Stimulated activated memory B cell treated with anti-CD40 and anti-IgM and Interleukin-4, amounts not matched to agents 10 μg/mL and 1 μg/mL and 100 μg/mL, for 72 hours (primary cell): ENCODE measurements around the gene PTPN9.
"Not testable (repeated sequence)": the region's sequence is repeated elsewhere in the genome, so short reads cannot be mapped to it uniquely, and the experiment has no call there.

Experiments
- ATAC-seq: fragments of 150-1000 bp; cut with Tn5 transposase; 2 replicates; pipeline ENCODE4 v1.10.0; 2021
- H3K27ac Mint-ChIP-seq: one replicate; pipeline ENCODE4 v1.8.0; 2022; ENCODE audit warnings: mild to moderate bottlenecking, mixed read lengths
- H3K27me3 Mint-ChIP-seq: one replicate; pipeline ENCODE4 v1.8.0; 2022; ENCODE audit warnings: mixed read lengths
- H3K36me3 Mint-ChIP-seq: one replicate; pipeline ENCODE4 v1.8.0; 2022; ENCODE audit warnings: mixed read lengths
- H3K4me1 Mint-ChIP-seq: one replicate; pipeline ENCODE4 v1.8.0; 2022; ENCODE audit warnings: mixed read lengths
- H3K4me3 Mint-ChIP-seq: one replicate; pipeline ENCODE4 v1.8.0; 2022; ENCODE audit warnings: mild to moderate bottlenecking, moderate library complexity, mixed read lengths
- H3K9me3 Mint-ChIP-seq: one replicate; pipeline ENCODE4 v1.8.0; 2022; ENCODE audit warnings: mixed read lengths

The PTPN9 gene

GRCh38 chr15:75591655-75592364 is 12.7 kb upstream of the PTPN9 start:
- no peaks in the 10 kb centered on the region for H3K27me3 Mint-ChIP-seq
- no peaks in the 10 kb centered on the region for H3K4me1 Mint-ChIP-seq
- no peaks in the 10 kb centered on the region for H3K9me3 Mint-ChIP-seq
- no peak overlapping the region for H3K4me3 Mint-ChIP-seq
- no peak overlapping the region for H3K27ac Mint-ChIP-seq
- ATAC-seq, result no peak
- H3K36me3 Mint-ChIP-seq, result peaks cover 51% of the 10 kb centered on the region

DNA sequence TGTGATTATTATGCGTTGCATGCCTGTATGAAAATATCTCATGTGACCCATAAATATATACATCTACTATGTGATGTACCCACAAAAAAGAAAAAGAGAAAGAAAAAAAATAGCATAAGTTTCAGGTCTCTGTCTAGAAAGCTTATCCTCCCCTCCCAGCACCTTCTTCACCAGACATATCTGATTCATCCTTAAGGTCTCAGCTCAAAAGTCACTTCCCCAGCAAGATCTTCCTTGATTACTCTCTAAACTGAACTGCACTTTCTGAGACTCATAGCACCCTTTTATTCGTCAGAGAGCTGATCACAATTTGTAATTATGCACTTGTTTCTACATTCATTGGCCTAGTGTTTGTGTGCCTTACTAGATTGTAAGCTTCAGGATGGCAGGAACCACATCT is 11.1 kb upstream of the PTPN9 start:
- Mint-ChIP-seq H3K4me1 (no peaks in the 10 kb centered on the region), H3K27me3 (no peaks in the 10 kb centered on the region), H3K9me3 (no peaks in the 10 kb centered on the region), H3K36me3 (peaks cover 42% of the 10 kb centered on the region), H3K27ac (no peak overlapping the region), H3K4me3 (no peak overlapping the region)
- ATAC-seq, result no peak

DNA sequence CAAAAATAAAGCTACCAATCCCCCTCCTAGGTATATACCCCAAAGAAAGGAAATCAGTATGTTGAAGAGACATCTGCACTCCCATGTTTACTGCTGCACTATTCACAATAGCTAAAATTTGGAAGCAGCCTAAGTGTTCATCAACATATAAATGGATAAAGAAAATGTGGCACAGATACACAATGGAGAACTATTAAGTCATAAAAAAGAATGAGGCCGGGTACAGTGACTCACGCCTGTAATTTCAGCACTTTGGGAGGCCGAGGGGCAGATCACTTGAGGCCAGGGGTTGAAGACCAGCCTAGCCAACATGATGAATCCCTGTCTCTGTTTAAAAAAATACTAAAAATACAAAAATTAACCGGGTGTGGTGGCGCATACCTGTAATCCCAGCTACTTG is 10.0 kb upstream of the PTPN9 start:
- Mint-ChIP-seq H3K27ac (no peak overlapping the region), H3K9me3 (no peaks in the 10 kb centered on the region), H3K4me1 (no peaks in the 10 kb centered on the region), H3K27me3 (no peaks in the 10 kb centered on the region), H3K36me3 (peaks cover 35% of the 10 kb centered on the region), H3K4me3 (no peak overlapping the region)
- no peak for ATAC-seq

- not testable (repeated sequence) for ATAC-seq, H3K27me3 Mint-ChIP-seq, H3K9me3 Mint-ChIP-seq, H3K27ac Mint-ChIP-seq, H3K4me3 Mint-ChIP-seq, H3K4me1 Mint-ChIP-seq
- H3K36me3 Mint-ChIP-seq, result peaks cover 27% of the 10 kb centered on the region
Measured at GRCh38 chr15:75586422-75586821, 7.3 kb upstream of the PTPN9 start.

DNA sequence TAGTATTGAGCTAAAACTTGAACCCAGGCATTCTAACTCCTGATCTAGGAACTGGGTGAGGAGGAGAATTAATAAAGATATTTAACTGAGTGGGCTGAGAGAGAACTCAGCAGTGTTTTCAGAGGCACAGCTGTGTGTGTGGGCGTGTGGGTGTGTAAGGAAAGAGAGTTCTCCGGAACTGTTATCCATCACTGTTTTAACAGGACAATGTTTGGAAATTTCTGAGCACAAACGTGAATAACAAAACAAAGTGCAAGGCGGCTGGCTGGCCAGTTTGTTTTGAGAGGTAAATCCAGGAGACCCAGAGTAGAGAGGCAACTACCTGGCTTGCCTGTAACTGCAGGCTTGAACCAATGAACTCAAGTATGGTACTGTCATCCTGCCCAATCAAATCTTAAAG is 5.0 kb upstream of the PTPN9 start:
- no peak for ATAC-seq
- peaks cover 7% of the 10 kb centered on the region for H3K4me1 Mint-ChIP-seq
- no peaks in the 10 kb centered on the region for H3K27me3 Mint-ChIP-seq
- no peaks in the 10 kb centered on the region for H3K9me3 Mint-ChIP-seq
- H3K36me3 Mint-ChIP-seq, result peaks cover 13% of the 10 kb centered on the region
- H3K4me3 Mint-ChIP-seq, result no peak overlapping the region
- H3K27ac Mint-ChIP-seq, result no peak overlapping the region

GRCh38 chr15:75583701-75584100 is 4.6 kb upstream of the PTPN9 start:
- Mint-ChIP-seq H3K27me3 (no peaks in the 10 kb centered on the region), H3K36me3 (peaks cover 13% of the 10 kb centered on the region), H3K4me1 (peaks cover 7% of the 10 kb centered on the region), H3K4me3 (no peak overlapping the region), H3K9me3 (no peaks in the 10 kb centered on the region), H3K27ac (no peak overlapping the region)
- no peak for ATAC-seq

GRCh38 chr15:75582943-75583342 is 3.8 kb upstream of the PTPN9 start:
- ATAC-seq, H3K9me3 Mint-ChIP-seq, H3K4me3 Mint-ChIP-seq, H3K27me3 Mint-ChIP-seq, H3K27ac Mint-ChIP-seq: not testable (repeated sequence)
- H3K4me1 Mint-ChIP-seq, result peaks cover 10% of the 10 kb centered on the region
- peaks cover 13% of the 10 kb centered on the region for H3K36me3 Mint-ChIP-seq

DNA sequence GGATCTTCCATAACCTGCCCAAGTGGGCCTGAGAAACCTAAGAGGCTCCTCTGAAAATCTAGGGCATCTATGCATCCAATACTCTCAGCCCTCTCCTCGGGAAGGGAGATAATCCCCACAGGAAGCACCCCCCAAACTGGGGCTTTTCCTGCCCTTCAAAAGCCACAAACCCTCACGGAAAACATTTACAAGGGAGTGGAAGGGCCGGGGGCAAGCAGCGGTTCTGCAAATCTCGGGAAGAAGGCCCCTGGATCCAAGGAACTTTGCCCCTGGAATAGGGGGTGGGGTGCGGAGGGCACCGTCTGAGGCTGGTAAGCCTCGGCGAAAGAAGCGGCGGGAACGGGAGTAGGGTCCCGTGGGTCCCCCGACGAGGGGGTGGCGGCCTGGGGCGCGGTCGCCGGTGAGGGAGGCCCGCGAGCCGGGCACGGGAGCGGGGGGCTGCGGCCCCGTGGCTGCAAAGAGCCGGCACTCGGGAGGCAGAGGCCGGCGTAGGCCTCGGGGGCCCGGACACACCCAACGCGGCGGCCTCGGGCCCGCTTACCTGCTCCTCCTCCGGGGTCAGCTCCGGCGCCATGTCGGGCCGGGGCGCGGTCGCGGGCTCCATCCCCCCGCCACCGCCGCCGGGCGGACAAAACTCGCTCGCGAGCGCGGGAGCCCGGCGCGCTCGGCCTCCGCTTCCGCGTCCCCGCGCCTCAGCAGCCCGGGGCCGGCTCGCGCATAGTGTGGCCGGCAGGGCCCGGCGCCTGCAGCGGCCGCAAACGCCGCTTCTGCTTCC is 755 bp downstream of the PTPN9 start:
- H3K4me1 Mint-ChIP-seq, result peaks cover 33% of the 10 kb centered on the region
- H3K36me3 Mint-ChIP-seq, result no peaks in the 10 kb centered on the region
- no peaks in the 10 kb centered on the region for H3K9me3 Mint-ChIP-seq
- H3K27me3 Mint-ChIP-seq, result no peaks in the 10 kb centered on the region
- peak overlapping the region; percentile 95 for H3K27ac Mint-ChIP-seq
- peak overlapping the region; percentile 94 for H3K4me3 Mint-ChIP-seq
- ATAC-seq, result peak; percentile 78

DNA sequence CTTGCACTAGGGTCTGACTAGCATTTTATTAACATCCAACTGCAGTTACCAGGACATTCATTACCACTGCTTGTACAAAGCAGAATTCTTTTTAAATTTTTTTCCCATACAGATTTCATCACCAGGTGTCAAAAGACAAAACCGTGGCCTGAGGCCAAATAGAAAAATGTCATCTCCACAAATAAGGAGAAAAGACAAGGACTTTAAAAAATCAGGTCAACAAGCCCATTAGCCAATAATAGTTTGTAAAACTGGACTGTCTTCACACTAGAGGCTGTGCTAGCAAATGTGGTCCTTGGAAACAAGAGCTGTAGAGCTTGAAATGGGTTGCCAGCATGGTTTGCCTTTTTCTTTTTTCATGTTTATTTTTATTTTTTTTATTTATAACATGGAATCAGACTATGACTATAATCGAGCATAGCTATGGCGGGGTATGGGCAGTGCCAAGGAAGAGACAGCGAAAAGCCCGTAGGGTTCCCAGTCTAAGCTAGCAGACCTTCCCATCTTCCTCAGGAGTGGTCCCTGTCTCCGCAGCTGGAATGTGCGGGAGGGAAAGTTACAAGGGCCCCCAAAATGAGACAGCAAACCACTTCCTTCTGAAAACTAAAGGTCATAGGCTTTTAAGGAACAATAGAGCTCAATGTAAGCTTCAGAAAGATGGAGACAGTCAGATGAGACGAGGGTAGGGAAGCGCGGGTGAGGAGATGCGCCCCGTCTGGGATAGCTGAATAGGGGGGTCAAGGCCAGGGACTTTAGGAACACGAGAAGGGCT is 1.5 kb downstream of the PTPN9 start:
- Mint-ChIP-seq H3K4me3 (peak overlapping the region; percentile 94), H3K9me3 (no peaks in the 10 kb centered on the region), H3K4me1 (peaks cover 41% of the 10 kb centered on the region), H3K27me3 (no peaks in the 10 kb centered on the region), H3K36me3 (no peaks in the 10 kb centered on the region), H3K27ac (peak overlapping the region; percentile 95)
- ATAC-seq, result no peak

DNA sequence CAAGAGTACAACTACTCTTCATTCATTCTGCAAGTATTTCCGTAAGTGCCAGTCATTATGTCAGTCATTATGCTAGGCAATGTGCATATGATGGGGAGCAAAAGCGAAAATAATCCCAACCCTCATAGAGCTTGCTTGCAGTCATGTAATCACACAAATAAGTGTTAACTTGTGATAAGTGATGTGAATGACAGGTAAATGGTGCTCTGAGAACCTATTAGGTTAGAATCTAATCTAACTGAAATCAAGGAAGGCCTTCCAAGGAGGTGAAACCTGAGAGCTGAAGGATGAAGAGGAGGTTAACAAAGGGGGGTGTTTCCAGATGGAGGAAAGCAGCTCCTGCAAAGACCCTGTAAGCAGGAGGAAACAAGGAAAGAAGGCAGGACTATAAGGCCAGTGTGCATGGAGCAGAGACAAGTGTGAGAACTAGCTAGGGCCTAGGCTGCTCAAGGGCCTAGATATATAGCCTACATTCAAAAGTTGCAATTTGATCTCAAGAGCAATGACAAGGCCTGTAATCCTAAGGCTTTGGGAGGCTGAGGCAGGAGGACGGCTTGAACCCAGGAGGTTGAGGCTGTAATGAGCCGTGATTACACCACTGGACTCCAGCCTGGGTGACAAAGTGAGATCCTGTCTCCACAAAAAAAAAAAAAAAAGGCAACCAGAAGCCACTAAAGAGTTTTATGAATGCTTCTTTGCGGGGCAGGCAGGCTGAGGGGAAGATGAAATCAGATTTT is 5.3 kb downstream of the PTPN9 start:
- H3K27ac Mint-ChIP-seq, result no peak overlapping the region
- H3K27me3 Mint-ChIP-seq, result no peaks in the 10 kb centered on the region
- no peak for ATAC-seq
- no peak overlapping the region for H3K4me3 Mint-ChIP-seq
- peaks cover 35% of the 10 kb centered on the region for H3K4me1 Mint-ChIP-seq
- H3K9me3 Mint-ChIP-seq, result no peaks in the 10 kb centered on the region
- H3K36me3 Mint-ChIP-seq, result no peaks in the 10 kb centered on the region

DNA sequence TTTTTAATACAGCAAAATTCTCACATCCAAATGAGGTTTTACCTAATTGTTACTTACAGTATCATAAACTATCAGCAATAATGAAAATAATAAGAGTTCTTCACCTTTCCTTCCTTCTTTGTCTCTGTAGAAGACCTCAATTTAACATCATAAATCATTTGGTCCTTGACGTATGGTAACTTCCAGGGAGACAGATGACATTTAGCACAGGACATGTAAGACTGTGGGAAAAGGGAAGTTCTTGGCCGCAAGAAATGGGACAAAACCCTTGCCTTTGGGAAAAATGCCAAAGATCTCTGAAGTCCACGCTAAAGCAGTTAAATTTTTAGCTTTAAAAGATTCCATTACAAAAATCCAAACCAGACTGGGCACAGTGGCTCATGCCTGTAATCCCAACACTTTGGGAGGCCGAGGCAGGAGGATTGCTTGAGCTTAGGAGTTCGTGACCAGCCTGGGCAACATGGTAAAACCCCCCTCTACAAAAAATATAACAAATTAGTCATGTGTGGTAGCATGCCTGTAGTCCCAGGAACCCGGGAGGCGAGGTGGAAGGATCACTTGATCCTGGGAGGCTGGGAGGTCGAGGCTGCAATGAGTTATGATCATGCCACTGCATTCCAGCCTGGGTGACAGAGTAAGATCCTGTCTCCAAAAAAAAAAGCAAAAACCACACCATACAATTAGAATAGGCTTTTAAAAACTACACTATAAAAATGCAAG is 8.8 kb downstream of the PTPN9 start:
- no peaks in the 10 kb centered on the region for H3K36me3 Mint-ChIP-seq
- no peaks in the 10 kb centered on the region for H3K27me3 Mint-ChIP-seq
- H3K27ac Mint-ChIP-seq, result no peak overlapping the region
- H3K4me3 Mint-ChIP-seq, result no peak overlapping the region
- peaks cover 21% of the 10 kb centered on the region for H3K4me1 Mint-ChIP-seq
- no peak for ATAC-seq
- no peaks in the 10 kb centered on the region for H3K9me3 Mint-ChIP-seq

- H3K4me3 Mint-ChIP-seq, result no peak overlapping the region
- H3K9me3 Mint-ChIP-seq, result no peaks in the 10 kb centered on the region
- no peak overlapping the region for H3K27ac Mint-ChIP-seq
- no peaks in the 10 kb centered on the region for H3K4me1 Mint-ChIP-seq
- no peaks in the 10 kb centered on the region for H3K36me3 Mint-ChIP-seq
- H3K27me3 Mint-ChIP-seq, result no peaks in the 10 kb centered on the region
- no peak for ATAC-seq
Measured at GRCh38 chr15:75565062-75565970, 13.8 kb downstream of the PTPN9 start.

- no peaks in the 10 kb centered on the region for H3K4me1 Mint-ChIP-seq
- no peak overlapping the region for H3K27ac Mint-ChIP-seq
- no peak for ATAC-seq
- H3K36me3 Mint-ChIP-seq, result no peaks in the 10 kb centered on the region
- no peaks in the 10 kb centered on the region for H3K27me3 Mint-ChIP-seq
- no peaks in the 10 kb centered on the region for H3K9me3 Mint-ChIP-seq
- no peak overlapping the region for H3K4me3 Mint-ChIP-seq
Measured at GRCh38 chr15:75561888-75562287, 17.2 kb downstream of the PTPN9 start.

DNA sequence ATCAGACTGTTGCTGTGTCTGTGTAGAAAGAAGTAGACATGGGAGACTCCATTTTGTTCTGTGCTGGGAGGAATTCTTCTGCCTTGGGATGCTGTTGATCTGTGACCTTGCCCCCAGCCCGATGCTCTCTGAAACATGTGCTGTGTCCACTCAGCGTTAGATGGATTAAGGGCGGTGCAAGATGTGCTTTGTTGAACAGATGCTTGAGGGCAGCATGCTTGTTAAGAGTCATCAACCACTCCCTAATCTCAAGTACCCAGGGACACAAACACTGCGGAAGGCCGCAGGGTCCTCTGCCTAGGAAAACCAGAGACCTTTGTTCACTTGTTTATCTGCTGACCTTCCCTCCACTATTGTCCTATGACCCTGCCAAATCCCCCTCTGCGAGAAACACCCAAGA is 19.8 kb downstream of the PTPN9 start:
- not testable (repeated sequence) for H3K27ac Mint-ChIP-seq, H3K36me3 Mint-ChIP-seq, H3K4me3 Mint-ChIP-seq, H3K27me3 Mint-ChIP-seq, ATAC-seq, H3K9me3 Mint-ChIP-seq, H3K4me1 Mint-ChIP-seq
